Skeletal muscle tissue (tissue), 4 donors: ENCODE results near the gene ABO. TPM values are rescaled to one million over a fixed set of nuclear protein-coding genes. Genes with fewer than 3 reads are reported as not detected.
A peak's percentile ranks its signal among the peaks of the same experiment; 100 is the strongest.
"Not testable (repeated sequence)": the region's sequence is repeated elsewhere in the genome, so short reads cannot be mapped to it uniquely, and the experiment has no call there.

Source experiments
- H3K27ac ChIP-seq: one replicate; pipeline ENCODE4 v1.7.0; 2013; ENCODE audit warnings: mild to moderate bottlenecking, low read depth, low read length, inconsistent platforms
- H3K27me3 ChIP-seq, 3 donors: one replicate each; pipeline ENCODE4 v1.7.0; 2013; ENCODE audit warnings: low read length in 3 of 3; ENCODE audit not compliant: control insufficient read depth in 3 of 3, insufficient read depth in 3 of 3
- H3K36me3 ChIP-seq, 3 donors: one replicate each; pipeline ENCODE4 v1.7.0; 2013; ENCODE audit warnings: low read length in 3 of 3; ENCODE audit not compliant: control insufficient read depth in 3 of 3, insufficient read depth in 3 of 3
- H3K4me1 ChIP-seq, 3 donors: one replicate each; pipeline ENCODE4 v1.7.0; 2013; ENCODE audit warnings: low read length in 3 of 3, mild to moderate bottlenecking in 3 of 3; ENCODE audit not compliant: control insufficient read depth in 3 of 3, insufficient read depth in 3 of 3
- H3K4me3 ChIP-seq, 3 donors: one replicate each; pipeline ENCODE4 v1.7.0; 2013; ENCODE audit warnings: low read length in 3 of 3
- H3K9ac ChIP-seq, 3 donors: one replicate each; pipeline ENCODE4 v1.7.0; 2013; ENCODE audit warnings: low read length in 3 of 3, mild to moderate bottlenecking in 3 of 3, moderate library complexity in 2 of 3, low read depth in 1 of 3
- H3K9me3 ChIP-seq, 3 donors: one replicate each; pipeline ENCODE4 v1.7.0; 2013; ENCODE audit warnings: low read length in 3 of 3; ENCODE audit not compliant: control insufficient read depth in 3 of 3
- total RNA-seq: library from RNA; depleted of rRNA; stranded (reverse); fragments of >200 nt; gene quantifications from one replicate; pipeline ENCODE4 v1.2.3, GENCODE V29; 2014
- donor health status: Osteomylitis.

The ABO gene
- under 0.01 TPM for total RNA-seq

- H3K9ac ChIP-seq: peak within 1 kb of the TSS in 2 of 3 donors; percentile 23 to 50
- H3K4me3 ChIP-seq: peak within 1 kb of the TSS in 2 of 3 donors; percentile 9 to 49
- H3K27ac ChIP-seq: no peak within 1 kb of the TSS
- peaks cover 0 to 4% (median 0%) of the 10 kb centered on the region in 3 donors for H3K4me1 ChIP-seq
- H3K36me3 ChIP-seq: no peaks in the 10 kb centered on the region
- H3K9me3 ChIP-seq: peaks cover 0 to 2% (median 0%) of the 10 kb centered on the region in 3 donors
- peaks cover 32 to 43% (median 38%) of the 10 kb centered on the region in 3 donors for H3K27me3 ChIP-seq
These were observed at the start of gene ABO for GRCh38 chr9:133275105-133276000. ABO (minus strand) TSS chr9:133275201.

DNA sequence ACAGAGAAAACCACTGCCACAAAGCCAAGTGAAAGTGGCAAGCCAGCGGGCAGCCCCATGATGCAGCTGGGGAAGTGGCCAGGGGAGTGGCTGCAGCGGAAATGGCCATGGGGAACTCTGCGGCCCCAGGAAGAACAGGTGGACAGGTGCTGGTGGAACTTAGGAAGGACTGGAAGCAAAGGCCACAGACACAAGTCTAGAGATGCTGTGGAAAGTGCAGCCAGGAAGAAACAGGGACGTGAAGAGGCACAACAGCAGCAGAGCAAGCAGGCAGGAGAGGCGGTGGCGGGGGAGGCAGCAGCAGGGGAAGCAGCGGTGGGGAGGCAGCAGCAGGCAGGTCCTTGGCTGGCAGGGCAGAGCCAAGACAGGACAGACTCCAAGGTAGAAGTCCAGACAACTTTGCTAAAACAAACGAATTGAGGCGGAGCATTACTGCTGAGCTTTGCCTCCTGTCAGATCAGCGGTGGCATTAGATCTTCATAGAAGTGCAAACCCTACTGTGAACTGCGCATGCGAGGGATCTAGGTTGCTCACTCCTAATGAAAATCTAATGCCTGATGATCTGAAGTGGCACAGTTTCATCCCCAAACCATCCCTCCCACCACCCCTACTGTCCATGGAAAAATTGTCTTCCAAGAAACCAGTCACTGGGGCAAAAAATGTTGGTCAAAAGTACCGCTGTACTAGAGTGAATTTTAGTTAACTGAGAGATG is 49.1 kb upstream of the ABO start:
- Histone ChIP-seq H3K4me3 (no peak overlapping the region), H3K9ac (no peak overlapping the region), H3K9me3 (no peaks in the 10 kb centered on the region), H3K36me3 (no peaks in the 10 kb centered on the region), H3K27ac (no peak overlapping the region), H3K4me1 (no peaks in the 10 kb centered on the region), H3K27me3 (peaks cover 0 to 11% (median 4%) of the 10 kb centered on the region in 3 donors)

DNA sequence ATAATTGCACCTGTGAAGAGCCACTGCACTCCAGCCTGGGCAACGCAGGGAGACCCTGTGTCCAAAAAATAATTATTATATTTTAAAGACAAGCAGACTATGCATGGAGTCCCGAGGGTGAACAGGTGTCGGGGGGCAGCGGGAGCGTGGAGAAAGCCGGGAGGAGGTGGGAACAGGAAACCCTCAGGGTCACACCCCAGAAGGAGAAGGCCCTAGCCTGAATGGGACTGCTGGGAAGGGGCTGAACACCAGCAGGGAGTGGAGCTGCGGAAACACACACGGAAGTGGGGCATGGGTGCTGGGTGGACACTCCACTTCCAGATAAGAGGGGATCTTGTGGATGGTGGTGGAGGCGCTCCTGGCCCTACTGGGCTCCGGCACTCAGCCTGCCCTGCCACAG is 48.2 kb upstream of the ABO start:
- Histone ChIP-seq H3K27me3 (peaks cover 0 to 13% (median 4%) of the 10 kb centered on the region in 3 donors), H3K4me1 (no peaks in the 10 kb centered on the region), H3K9me3 (no peaks in the 10 kb centered on the region), H3K4me3 (no peak overlapping the region), H3K9ac (no peak overlapping the region), H3K27ac (no peak overlapping the region), H3K36me3 (no peaks in the 10 kb centered on the region)

DNA sequence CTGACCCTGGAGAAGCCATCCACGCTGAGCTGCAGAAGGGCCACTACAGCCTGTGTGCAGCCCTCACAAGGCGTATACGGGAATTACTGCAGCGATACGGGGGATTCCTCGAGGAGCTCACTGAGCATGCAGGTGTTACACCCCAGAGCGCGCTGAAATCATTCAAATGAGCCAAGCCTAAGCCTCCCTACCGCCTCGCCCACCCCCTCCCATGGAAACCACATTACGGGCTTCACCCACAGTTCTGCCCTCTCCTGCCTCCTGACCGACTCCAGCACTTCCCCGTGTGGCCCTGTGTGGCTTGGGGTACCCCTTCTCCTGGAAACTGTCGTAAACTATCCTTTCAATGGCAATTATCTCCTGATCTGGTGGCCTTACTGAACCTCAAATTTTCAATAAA is 47.7 kb upstream of the ABO start:
- no peaks in the 10 kb centered on the region for H3K9me3 ChIP-seq
- H3K4me1 ChIP-seq: no peaks in the 10 kb centered on the region
- H3K36me3 ChIP-seq: no peaks in the 10 kb centered on the region
- H3K27ac ChIP-seq: no peak overlapping the region
- no peak overlapping the region for H3K4me3 ChIP-seq
- no peak overlapping the region for H3K9ac ChIP-seq
- peaks cover 0 to 13% (median 4%) of the 10 kb centered on the region in 3 donors for H3K27me3 ChIP-seq

DNA sequence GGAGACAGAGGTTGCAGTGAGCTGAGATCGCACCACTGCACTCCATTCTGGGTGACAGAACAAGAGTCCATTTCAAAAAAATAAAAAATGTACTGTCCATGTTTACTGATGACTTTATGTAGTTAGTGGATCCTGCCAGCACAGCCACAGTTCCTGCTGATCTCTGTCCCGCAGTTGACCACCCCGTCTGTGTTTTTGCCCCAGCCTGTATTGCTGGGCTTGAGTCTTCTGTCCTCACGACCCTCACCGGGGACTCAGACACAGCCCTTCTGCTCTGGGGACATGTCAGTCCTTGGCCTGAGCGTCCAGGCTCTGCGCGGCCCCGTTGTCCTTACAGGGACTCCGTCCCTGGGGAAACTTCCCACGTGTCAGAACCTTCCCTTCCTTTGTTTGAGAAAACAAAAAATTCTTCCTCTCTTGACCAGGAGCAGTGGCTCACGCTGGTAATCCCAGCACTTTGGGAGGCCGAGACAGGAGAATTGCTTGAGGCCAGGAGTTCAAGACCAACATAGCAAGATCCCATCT is 46.5 kb upstream of the ABO start:
- H3K4me1 ChIP-seq: no peaks in the 10 kb centered on the region
- H3K4me3 ChIP-seq: no peak overlapping the region
- H3K9me3 ChIP-seq: no peaks in the 10 kb centered on the region
- no peak overlapping the region for H3K9ac ChIP-seq
- H3K36me3 ChIP-seq: no peaks in the 10 kb centered on the region
- H3K27ac ChIP-seq: no peak overlapping the region
- H3K27me3 ChIP-seq: peaks cover 0 to 13% (median 4%) of the 10 kb centered on the region in 3 donors

DNA sequence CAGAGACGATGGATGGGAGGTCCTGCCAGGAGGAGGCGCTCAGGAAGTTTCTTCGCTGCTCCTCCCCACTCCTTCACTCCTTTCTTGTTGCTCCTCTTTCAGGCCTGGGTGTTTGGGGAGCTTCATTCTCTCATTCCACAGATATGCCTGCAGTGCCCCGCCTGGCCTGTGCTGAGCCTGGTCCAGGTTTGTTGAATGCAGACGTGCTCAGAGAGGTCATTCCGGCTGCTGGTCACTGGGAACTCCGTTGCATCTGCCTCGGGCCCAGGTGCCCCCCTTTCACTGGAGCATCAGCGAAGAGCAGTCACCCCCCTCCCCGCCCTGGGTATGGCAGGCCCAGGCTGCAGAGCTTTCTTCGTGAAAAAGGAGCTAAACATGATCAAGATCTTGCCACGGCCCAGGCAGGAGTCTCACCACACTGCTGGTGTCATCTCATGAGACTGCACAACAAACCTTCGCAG is 45.5 kb upstream of the ABO start:
- Histone ChIP-seq H3K27ac (no peak overlapping the region), H3K27me3 (peaks cover 0 to 13% (median 4%) of the 10 kb centered on the region in 3 donors), H3K9ac (no peak overlapping the region), H3K4me1 (no peaks in the 10 kb centered on the region), H3K4me3 (no peak overlapping the region), H3K36me3 (no peaks in the 10 kb centered on the region), H3K9me3 (no peaks in the 10 kb centered on the region)

- H3K4me1 ChIP-seq, H3K27ac ChIP-seq, H3K9me3 ChIP-seq, H3K4me3 ChIP-seq, H3K36me3 ChIP-seq, H3K27me3 ChIP-seq, H3K9ac ChIP-seq: not testable (repeated sequence)
These were observed 42.5 kb upstream of the ABO start for GRCh38 chr9:133317551-133317950.

DNA sequence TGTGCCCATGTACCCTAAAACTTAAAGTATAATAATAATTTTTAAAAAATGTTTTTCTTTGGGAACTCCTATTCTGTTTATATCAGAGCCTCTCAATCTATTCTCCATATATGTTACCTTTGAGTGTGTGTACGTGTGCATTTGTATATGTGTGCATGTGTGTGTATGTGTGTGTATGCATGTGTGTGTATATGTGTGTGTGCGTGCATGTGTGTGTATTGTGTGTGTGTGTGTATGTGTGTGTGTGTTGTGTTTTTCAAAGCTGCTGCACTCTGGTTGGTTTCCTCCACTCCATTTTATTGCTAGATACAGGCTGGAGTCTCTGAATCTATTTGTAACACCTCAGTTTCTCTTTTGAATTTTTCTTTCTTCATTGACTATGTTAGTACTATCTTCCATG is 41.0 kb upstream of the ABO start:
- Histone ChIP-seq H3K36me3 (no peaks in the 10 kb centered on the region), H3K4me3 (no peak overlapping the region), H3K27me3 (peaks cover 0 to 2% (median 0%) of the 10 kb centered on the region in 3 donors), H3K27ac (no peak overlapping the region), H3K9ac (no peak overlapping the region), H3K4me1 (no peaks in the 10 kb centered on the region), H3K9me3 (no peaks in the 10 kb centered on the region)

DNA sequence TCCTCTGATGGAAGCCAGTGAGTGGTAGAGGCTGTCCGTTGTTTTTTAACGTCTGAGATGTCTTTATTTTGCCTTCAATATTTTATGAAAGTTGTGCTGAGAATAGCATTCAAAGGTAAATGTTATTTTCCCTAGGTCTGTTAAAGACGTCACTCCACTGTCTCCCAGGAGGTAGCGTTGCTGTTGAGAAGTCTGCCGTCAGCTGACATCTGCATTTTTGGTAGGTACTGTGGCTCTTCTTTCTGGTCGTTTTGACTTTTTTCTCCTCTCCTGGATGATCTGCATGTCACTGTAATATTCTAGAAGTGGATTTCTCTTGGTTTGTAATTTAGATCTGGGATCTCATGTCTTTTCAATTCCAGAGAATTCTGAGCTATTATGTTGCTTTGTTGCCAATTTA is 34.6 kb upstream of the ABO start:
- no peaks in the 10 kb centered on the region for H3K36me3 ChIP-seq
- H3K4me1 ChIP-seq: peaks cover 0 to 2% (median 0%) of the 10 kb centered on the region in 3 donors
- H3K9ac ChIP-seq: no peak overlapping the region
- no peak overlapping the region for H3K27ac ChIP-seq
- H3K9me3 ChIP-seq: no peaks in the 10 kb centered on the region
- peaks cover 8 to 20% (median 18%) of the 10 kb centered on the region in 3 donors for H3K27me3 ChIP-seq
- no peak overlapping the region for H3K4me3 ChIP-seq

DNA sequence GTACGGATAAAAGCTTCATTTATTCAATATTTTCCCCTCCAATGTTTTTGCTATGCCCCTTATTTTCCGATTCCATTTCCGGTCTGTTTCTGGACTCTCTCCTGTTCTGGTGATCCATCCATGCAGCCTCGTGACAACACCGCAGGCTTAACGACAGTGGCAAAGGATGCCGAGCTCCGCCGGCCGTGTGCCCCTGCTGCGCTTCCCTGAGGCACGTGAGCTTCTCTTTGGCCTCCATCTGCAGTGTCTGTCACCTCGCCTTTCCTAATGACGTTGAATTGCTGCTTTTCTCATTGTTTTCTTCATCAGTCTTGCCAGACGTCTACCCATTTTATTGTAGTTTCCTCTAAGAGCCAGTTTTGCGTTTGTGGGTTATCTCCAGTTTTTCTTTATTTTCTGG is 32.3 kb upstream of the ABO start:
- Histone ChIP-seq H3K4me3 (no peak overlapping the region), H3K36me3 (no peaks in the 10 kb centered on the region), H3K27me3 (peaks cover 12 to 40% (median 30%) of the 10 kb centered on the region in 3 donors), H3K4me1 (peaks cover 0 to 2% (median 0%) of the 10 kb centered on the region in 3 donors), H3K27ac (no peak overlapping the region), H3K9ac (no peak overlapping the region), H3K9me3 (no peaks in the 10 kb centered on the region)
